Mesodermal cell (in vitro differentiated cells): ENCODE data around the gene S100A12. TPM values are rescaled to one million over a fixed set of nuclear protein-coding genes. Genes with fewer than 3 reads are reported as not detected.
"Not testable (repeated sequence)": the region's sequence is repeated elsewhere in the genome, so short reads cannot be mapped to it uniquely, and the experiment has no call there.

Experiments
- H3K27ac ChIP-seq: 2 replicates; pipeline ENCODE4 v1.7.0; 2013; ENCODE audit warnings: mild to moderate bottlenecking, low read depth, low read length, moderate library complexity; ENCODE audit not compliant: severe bottlenecking
- H3K36me3 ChIP-seq: 2 replicates; pipeline ENCODE4 v1.7.1; 2013; ENCODE audit warnings: mild to moderate bottlenecking, low read length, moderate library complexity; ENCODE audit not compliant: control insufficient read depth, insufficient read depth
- H3K4me1 ChIP-seq: one replicate; pipeline ENCODE4 v1.7.1; 2013; ENCODE audit warnings: mild to moderate bottlenecking, low read length; ENCODE audit not compliant: insufficient read depth, control insufficient read depth, poor library complexity, severe bottlenecking
- H3K4me3 ChIP-seq: 2 replicates; pipeline ENCODE4 v1.7.0; 2013; ENCODE audit warnings: low read length, control low read depth, mild to moderate bottlenecking; ENCODE audit not compliant: insufficient read depth, poor library complexity, severe bottlenecking; ENCODE audit errors: extremely low read depth
- H3K9me3 ChIP-seq: 2 replicates; pipeline ENCODE4 v1.7.1; 2013; ENCODE audit warnings: mild to moderate bottlenecking, low read length, moderate library complexity; ENCODE audit not compliant: control insufficient read depth
- WGBS, 2 experiments: methylation state at CpG; one replicate each; pipeline ENCODE4 v1.1.5; 2013; ENCODE audit warnings: missing lambda C conversion rate in 2 of 2; ENCODE audit not compliant: insufficient coverage in 2 of 2; 5-methylcytosine and 5-hydroxymethylcytosine counted together
- polyA plus RNA-seq, 2 experiments: library from polyadenylated mRNA; stranded (reverse); fragments of 50-300 nt; gene quantifications; one replicate each; pipeline ENCODE4 v1.2.3, GENCODE V29; 2013

Gene S100A12
- not detected for polyA plus RNA-seq (2013, experiment 1 of 2)
- not detected for polyA plus RNA-seq (2013, experiment 2 of 2)

DNA sequence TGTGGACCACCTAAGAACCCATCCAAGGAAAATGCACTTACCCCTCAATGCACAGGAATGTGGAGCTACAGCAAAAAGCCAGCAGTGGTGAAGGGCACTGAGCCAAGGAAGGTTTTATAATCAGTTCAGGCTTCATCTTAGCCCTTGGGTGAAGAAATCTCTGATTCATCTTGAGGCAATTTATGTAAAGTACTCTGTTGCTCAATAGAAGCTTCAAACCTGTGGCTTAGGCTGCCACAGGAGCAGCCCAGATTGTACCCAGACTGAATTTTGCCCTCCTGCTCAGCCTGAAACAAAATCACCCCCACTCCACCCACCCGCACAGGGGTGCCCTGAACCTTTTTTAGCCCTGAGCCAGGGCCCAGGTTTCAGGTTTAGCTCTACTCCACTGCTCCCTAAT is at the start of gene S100A12:
S100A12 (minus strand) TSS at position 111 of the 400 bp plus-strand sequence. CDS start 1,029 bp downstream, outside the sequence.
- Histone ChIP-seq H3K27ac (no peak within 1 kb of the TSS), H3K9me3 (no peaks in the 10 kb centered on the region), H3K4me1 (no peaks in the 10 kb centered on the region), H3K4me3 (no peak within 1 kb of the TSS), H3K36me3 (no peaks in the 10 kb centered on the region)
- WGBS, 2 experiments, result 100% methylated on average over 1 of the region's 1 CpG; no CpG with 5 or more reads in 1 of the 2 experiments

DNA sequence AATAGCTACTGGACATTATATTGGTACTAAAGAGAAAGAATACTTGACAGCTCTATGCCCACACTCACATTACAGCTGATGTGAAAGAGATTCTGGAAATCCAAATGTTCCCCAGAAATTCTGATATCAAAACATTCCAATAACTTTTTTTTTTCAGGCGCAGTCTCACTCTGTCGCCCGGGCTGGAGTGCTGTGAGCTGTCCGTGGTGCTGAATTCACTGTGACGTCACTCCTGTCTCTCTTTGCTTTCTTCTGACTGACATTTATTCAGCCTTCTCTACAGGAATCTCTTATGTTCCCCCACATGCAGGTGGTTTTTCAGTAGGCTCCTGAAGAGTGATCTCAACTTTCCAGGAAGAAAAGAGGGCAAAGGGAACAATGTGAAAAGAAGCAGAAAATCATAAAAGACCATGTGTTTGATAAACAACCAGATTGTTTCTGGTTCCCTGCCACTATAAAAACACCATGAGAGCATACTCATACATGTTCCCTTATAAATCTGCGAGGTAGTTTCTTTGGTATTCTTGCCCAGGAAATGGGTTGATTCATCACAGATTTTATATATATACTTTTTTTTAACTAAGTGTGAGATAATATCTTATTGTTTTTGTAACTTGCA is 47.1 kb upstream of the S100A12 start:
- Histone ChIP-seq H3K27ac (no peak overlapping the region), H3K4me1 (no peaks in the 10 kb centered on the region), H3K9me3 (no peaks in the 10 kb centered on the region), H3K4me3 (no peak overlapping the region), H3K36me3 (no peaks in the 10 kb centered on the region)
- WGBS, 2 experiments, result 0 to 6% methylated on average over 5 of the region's 6 CpGs

DNA sequence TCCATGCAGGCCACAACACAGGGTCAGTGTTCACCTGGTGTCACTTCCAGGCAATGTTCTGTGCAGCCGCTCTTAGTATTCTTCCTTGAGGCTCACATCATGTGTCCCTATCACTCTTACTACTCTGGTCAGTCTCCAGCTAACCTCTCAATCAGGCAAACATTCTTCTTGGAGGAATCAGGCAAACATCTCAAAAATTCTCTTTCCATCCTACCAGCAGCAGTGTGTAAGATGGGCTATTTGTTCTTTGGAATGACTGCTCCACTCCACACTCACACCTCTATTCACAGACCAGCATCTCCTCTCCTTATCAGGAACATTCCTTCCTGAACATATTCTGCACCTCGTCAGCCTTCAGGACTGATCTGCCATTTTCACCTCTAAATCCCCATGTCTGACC is 44.9 kb upstream of the S100A12 start:
- Histone ChIP-seq H3K9me3 (no peaks in the 10 kb centered on the region), H3K27ac (no peak overlapping the region), H3K36me3 (no peaks in the 10 kb centered on the region), H3K4me1 (no peaks in the 10 kb centered on the region), H3K4me3 (no peak overlapping the region)
- 79 to 82% methylated on average over 2 of the region's 2 CpGs for WGBS, 2 experiments

DNA sequence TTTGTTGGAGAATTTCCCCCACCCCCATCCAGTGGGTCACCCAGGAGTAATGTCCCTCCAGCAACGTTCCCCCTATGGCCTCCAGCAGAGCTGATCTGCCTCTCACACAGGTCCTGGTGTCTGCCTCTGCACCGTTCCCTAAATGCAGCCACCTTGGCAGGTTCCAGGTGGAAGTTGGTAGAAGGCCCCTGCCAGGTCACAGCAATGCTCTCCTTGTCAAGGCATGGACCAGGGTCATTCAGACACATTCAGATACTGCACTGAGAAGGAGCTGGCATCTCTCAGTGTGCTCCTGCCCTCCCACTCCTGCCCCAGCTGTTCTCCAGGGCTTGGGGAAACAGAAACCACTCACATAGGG is 44.0 kb upstream of the S100A12 start:
- H3K4me1 ChIP-seq, H3K9me3 ChIP-seq, H3K27ac ChIP-seq, H3K4me3 ChIP-seq, H3K36me3 ChIP-seq: not testable (repeated sequence)
- 44 to 83% methylated on average over 1 to 2 of the region's 2 CpGs for WGBS, 2 experiments

DNA sequence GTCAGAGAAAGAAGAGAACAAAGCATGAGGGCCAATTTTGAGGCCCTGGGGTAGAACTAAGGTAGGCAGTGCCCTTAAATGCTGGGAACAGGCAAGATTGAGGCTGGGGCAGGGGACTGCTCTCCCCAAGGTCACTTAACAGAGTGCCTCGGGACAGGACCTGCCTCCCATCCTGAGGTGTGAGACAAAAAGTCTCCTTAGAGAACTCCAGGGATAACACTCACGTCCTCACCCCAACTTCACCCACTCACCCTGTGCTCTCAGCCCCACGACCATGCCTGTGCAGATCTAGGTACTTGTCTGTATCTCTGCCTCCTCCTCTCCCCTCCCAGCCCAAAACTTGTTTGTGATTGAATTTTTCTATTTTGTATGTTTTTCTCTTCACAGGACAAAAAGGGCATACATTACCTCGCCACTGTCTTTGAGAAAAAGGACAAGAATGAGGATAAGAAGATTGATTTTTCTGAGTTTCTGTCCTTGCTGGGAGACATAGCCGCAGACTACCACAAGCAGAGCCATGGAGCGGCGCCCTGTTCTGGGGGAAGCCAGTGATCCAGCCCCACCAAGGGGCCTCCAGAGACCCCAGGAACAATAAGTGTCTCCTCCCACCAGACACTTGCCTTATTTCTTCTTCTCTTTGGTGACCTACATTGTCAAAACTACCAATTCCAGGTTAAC is 43.5 kb upstream of the S100A12 start:
- H3K27ac ChIP-seq, H3K4me3 ChIP-seq, H3K9me3 ChIP-seq, H3K36me3 ChIP-seq, H3K4me1 ChIP-seq: not testable (repeated sequence)
- WGBS, 2 experiments, result 54 to 88% methylated on average over 2 to 5 of the region's 7 CpGs

DNA sequence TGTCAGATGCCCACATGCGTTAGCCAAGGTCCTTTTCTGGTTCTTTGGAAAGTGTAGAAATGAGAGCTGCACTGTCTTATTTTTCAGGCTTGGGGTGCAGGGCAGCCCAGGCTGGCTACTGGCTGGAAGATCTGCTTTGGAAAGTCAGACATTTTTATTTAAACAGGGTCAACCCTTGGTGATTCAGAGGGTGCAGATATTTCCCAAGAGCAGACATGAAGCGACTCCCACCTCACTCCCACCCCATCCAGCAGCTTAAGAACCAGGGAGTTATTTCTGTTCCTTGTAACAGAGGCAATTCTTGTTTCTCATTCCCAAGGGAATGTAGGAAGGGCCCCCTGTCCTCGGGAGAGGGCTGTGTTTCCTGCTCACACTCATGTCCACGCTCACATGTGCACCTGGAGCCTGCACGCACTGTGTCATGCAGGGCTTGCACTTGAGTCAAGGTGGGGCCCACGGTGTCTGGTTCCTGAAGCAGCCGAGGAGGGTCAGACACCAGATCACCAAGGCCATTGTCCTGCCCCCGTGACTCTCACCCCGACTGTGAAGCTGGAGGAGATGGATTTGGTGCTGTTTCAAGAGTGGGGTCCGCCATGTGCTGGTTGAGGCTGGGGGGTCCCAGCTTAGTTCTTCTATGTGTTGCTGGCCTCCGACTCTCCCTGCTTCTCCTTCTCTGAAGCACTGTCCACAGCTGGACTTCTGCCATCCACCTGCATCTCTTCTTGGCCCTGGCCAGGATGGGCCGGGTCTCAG is 41.9 kb upstream of the S100A12 start:
- Histone ChIP-seq H3K27ac (no peak overlapping the region), H3K4me3 (no peak overlapping the region), H3K4me1 (no peaks in the 10 kb centered on the region), H3K36me3 (no peaks in the 10 kb centered on the region), H3K9me3 (no peaks in the 10 kb centered on the region)
- 85% methylated on average over 8 to 10 of the region's 12 CpGs for WGBS, 2 experiments

DNA sequence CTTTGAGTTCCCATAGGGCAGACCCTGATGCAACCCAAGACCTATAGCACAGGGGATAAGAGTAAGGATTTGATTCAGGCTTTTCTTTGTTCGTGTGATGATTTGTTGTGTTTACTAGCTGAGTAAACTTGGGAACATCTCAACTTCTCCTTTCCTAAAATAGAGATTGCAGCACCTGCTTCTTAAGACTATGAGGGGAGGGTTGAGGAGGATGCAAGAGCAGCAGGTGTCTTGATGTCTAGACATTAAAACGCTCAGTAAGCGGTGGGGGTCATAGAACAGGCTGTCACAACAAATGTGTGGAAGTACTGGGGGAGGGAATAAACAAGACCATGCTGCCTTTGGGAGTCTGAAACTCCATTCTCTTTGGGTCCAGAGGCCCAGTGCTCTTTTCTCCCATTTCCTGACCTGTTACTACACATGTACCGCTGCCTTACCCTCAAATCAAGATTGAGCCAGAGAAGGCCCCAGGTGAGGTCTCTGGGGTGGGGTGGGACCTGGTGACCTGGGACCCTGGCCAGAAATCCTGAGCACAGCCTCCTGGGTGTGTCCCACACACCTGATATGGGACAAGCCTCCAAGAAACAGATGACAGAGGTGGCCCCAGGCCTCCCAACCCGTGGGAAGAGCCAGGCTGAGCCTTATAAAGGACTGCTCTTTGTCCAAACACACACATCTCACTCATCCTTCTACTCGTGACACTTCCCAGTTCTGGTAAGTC is 40.6 kb upstream of the S100A12 start, which contains the start of gene S100A7A:
S100A7A (plus strand) TSS at position 671 of the 721 bp plus-strand sequence. CDS start 1,563 bp downstream, outside the sequence.
- Histone ChIP-seq H3K4me3 (no peak within 1 kb of the TSS), H3K4me1 (no peaks in the 10 kb centered on the region), H3K27ac (no peak within 1 kb of the TSS), H3K36me3 (no peaks in the 10 kb centered on the region), H3K9me3 (no peaks in the 10 kb centered on the region)
- 73 to 85% methylated on average over 3 of the region's 6 CpGs for WGBS, 2 experiments

DNA sequence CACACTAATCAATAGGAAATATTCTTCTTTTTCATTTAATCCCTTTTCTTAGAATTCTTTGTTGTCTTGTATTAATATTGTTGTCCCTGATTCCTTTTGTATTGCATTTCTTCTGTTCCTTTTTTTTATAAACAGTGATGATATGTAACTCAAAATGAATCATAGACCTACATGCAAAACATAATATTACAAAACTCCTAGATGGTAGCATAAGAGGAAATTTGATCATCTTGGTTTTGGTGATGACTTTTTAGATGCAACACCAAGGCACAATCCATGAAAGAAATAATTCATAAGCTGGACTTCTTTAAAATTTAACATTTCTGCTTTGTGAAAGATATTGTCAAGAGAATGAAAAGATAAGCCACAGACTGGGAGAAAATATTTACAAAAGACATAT is 38.5 kb upstream of the S100A12 start:
- not testable (repeated sequence) for H3K9me3 ChIP-seq, H3K4me1 ChIP-seq, H3K36me3 ChIP-seq, H3K27ac ChIP-seq, H3K4me3 ChIP-seq

DNA sequence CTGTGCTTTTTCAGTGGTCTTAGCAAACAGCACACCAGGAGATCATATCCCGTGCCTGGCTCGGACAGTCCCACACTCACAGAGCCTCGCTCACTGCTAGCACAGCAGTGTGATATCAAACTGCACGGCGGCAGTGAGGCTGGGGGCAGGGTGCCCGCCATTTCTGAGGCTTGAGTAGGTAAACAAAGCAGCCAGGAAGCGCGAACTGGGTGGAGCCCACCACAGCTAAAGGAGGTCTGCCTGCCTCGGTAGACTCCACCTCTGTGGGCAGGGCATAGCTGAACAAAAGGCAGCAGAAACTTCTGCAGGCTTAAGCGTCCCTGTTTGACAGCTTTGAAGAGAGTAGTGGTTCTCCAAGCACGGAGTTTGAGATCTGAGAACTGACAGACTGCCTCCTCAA is 31.9 kb upstream of the S100A12 start:
- not testable (repeated sequence) for H3K36me3 ChIP-seq, H3K9me3 ChIP-seq
- 56 to 76% methylated on average over 11 of the region's 11 CpGs for WGBS, 2 experiments

DNA sequence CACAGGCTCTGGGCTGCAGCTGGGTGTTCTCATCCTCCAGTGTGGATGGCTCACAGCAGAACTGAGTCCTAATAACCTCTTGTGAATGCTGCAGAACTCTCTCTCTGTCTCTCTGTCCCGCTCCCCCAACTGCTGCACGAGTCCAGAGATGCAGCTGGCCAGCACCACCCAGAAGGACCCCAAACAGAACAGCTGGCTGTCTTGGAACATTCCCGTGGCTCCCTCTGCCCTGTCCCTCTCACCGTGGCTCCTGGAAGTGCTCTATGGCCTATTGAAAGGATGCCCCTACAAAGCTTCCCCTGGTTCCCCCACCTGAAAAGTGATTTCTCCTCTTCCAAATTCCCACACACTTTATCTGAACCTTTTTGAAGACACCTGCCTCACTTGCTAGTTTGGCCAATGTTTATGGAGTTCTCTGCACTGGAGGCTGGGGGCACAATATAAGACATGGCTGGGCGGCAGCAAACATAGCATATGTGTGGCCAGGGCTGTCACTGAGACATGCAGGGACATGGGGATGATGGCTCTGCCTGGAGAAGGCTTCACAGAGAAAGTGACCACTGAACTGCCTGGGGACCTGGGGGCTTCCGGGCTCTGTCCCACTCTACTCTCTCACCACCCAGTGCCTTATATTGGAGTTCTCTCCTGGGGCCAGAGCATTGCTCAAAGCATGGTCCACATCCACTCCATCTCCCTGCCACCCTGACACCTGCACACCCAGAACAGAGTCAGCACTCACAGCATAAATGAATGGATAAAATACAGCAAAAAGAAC is 30.6 kb upstream of the S100A12 start:
- H3K4me3 ChIP-seq, H3K4me1 ChIP-seq, H3K9me3 ChIP-seq, H3K36me3 ChIP-seq, H3K27ac ChIP-seq: not testable (repeated sequence)
- WGBS, 2 experiments, result 61 to 83% methylated on average over 3 to 4 of the region's 6 CpGs

More for the DNA sequence above, 31.9 kb upstream of the S100A12 start:
- not testable (repeated sequence) for H3K27ac ChIP-seq, H3K4me3 ChIP-seq, H3K4me1 ChIP-seq
